ENCODE data around the gene AMBP.

AMBP gene

GRCh38 chr9:114078021-114078780 is at the start of gene AMBP:
AMBP (minus strand) TSS chr9:114078300; CDS start chr9:114078209, 91 bp downstream.
- DNase-seq (ENCODE audit: low read depth in 2 of 2): no peak

DNA sequence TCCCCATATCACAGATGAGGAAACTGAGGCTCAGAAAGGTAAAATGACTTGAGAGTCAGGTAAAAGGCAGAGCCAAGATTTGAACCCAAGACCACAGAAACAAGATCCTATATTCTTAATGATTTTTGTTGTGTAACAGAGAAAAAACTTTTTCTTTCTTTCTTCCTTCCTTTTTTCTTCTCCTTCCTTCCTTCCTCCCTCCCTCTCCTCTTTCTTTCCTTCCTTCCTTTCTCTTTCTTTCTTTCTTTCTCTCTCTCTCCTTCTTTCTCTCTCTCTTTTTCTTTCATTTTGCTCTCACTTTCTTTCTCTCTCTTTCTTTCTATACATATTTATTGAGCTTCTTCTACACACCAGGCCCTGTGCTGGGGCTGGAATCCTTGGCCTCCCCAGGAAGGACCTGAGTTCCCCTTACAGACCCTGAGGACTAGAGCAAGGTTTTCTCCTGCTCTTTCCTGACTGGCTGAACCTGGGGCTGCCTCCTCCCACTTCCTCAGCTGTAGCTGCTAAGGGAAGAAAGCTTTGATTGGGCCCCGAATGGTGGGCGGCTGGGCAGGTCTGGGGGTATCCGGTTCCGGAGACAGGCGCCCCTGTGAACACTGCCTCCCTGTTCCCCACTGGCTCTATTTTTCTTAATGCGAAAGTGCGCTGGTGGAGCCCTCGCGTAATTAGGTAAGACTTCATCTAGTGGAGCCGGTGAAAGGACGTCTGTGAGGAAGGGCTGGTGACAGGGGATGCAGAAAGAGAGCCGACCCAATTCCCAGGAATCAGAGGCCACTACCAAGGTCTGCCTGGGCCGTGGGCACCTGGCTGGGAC is 48.4 kb upstream of the AMBP start:
- no peak for DNase-seq (ENCODE audit: low read depth in 2 of 2)

DNA sequence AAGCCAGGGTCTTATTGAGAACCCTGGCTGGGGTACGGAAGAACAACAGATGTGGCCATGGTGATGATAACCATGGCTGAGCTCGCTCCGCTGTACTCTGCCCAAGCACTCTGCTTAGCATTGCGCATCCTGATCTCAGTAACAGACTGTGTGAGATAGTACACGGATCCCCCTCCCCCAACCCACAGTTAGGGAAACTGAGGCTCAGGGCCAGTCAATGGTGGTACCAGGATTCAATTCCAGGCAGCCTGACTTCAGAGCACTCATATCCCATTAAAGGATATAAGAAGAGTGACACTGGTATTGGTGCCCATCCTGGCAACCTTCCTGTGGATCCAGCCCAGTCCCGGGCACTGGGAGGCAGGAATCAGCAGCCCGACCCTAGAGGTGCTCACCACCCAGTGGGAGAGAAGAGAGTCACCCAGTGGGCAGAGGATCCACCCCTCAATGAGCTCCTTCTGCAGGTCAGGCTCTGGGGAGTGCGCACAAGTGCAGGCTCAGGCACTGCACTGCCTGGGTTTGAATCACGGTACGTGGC is 47.4 kb upstream of the AMBP start:
- no peak for DNase-seq (ENCODE audit: low read depth in 2 of 2)

- no peak for DNase-seq (ENCODE audit: low read depth in 2 of 2)
These were observed 46.8 kb upstream of the AMBP start for GRCh38 chr9:114124666-114125475.

- no peak for DNase-seq (ENCODE audit: low read depth in 2 of 2)
These were observed 46.0 kb upstream of the AMBP start for GRCh38 chr9:114124138-114124537.

DNA sequence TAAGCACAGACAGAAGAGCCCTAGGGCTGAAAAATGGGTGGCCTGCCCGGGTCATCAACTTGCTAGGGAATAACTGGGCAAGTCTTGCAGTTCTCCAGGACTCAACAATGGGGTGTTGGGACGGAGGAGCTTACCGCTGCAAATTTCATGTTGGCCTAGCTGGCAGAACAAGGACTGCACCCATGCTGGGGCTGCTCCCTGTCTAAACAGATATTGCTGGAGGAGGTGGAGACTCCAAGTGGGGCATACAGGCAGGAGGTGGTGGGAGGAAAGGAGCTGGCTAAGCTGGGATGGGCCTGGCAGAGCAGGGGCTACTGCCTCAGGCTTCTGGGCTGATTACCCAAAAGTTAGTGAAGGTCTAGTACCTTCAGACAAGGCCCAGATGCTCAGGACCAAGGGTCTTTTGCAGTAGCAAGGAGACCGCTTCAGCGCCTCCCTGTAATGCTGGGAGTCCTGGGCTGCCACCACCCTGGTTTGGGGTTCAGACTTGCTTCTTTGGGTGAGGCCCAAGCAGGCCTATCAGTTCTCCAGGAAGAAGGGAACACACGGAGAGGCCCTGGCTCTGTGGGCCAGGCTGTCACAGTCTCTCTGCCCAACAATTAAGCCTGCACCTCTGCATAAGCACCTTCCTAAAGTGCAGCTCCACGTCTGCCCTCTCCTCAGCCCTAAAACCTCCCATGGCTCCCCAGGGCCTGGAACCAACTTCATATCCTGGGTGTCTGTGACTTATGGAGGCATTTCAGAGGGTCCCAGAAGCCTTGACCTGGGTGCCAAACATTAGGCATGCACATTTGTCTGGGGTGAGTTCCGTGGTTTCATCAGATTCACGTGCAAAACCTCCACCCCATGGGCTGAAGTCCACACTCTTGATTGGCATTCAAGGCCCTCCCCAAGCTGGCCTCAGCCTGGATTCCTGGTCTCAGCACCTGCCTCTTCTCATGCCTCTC is 45.2 kb upstream of the AMBP start:
- DNase-seq (ENCODE audit: low read depth in 2 of 2): no peak

DNA sequence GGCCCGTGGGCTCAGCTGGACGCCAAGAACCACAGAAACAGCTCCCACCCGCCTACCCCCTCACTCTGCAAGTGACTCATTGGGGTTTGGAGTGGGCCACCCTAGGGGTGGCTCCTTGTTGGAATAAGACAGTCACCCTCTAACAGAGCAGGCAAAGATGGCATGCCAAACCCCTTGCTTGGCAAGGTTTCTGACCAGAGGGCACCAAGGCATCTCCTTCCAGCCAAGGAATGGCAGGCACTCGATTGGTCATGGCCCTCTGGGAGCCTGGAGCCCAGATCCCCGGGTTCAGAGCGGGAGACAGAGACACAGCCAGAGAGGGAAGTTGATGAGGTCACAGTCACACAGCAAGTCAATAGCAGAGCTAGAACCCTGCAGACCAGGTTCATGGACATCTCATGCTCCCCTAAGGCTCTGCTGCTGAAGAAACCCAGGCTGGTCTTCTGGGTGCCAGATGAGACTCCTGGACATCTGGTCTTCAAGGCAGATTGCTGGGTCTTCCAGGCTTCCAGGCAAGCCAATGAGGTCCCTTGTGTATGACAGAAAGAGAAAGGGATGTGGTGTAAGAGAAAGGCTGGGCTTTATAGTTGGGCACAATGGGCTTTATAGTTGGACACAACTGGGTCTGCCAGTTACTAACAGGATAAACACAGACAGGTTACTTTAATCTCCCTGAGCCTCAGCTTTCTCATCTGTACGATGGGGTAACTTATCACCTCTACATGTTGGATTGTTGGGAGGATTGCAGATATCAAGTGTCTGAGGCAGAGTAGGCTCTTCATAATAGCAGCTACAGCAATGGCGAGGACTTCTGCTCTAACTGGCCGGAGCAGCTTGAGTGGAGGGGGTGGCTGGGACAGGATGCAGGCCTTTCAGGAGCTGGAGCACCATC is 44.3 kb upstream of the AMBP start:
- no peak for DNase-seq (ENCODE audit: low read depth in 2 of 2)

GRCh38 chr9:114121227-114122135 is 43.4 kb upstream of the AMBP start:
- DNase-seq (ENCODE audit: low read depth in 2 of 2): no peak

- DNase-seq (ENCODE audit: low read depth in 2 of 2): no peak
These were observed 42.3 kb upstream of the AMBP start for GRCh38 chr9:114120192-114121014.

DNA sequence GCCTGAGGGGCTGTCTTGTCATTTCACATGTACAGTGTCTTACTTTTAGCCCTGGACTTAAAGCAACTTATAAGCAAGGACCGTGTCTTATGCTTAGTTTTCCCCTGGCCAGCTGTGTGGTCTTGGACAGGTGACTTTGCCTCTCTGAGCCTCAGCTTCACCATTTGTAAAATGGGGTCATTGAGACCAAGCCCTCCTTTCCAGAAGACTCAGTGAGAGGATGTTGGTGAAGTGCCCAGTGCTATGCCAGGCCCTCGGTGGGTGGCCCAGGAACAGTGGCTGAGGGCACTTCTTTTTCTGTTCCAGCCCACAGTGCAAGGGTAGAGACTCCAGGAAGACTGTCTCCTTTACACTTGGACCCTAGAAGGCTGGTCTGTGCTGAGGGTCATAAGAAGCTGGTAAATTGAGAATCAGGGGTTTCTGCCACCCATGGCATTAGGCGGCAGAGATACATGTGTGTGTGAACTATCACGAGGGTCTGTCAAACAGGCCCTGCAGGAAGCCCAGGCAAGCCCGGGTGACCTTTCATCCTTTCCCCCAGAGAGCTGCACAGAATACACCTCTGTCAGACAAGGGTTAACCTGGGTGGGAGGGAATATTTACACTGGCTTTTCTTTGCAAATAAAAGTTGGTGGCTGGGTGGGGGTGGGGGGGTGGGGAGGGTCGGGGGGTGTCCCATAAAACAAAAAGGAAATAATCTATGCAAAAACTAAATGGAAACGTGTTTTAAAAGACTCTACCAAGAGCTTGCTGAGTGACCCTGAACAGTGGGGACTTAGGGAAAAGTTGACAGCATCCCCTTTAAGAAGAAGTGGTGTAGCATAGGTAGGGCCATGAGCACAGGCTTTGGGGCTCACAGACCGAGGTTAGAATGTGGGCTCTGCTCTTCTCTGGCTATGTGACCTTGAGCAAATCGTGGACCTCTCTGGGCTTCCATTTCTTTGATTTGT is 41.4 kb upstream of the AMBP start:
- no peak for DNase-seq (ENCODE audit: low read depth in 2 of 2)

- DNase-seq (ENCODE audit: low read depth in 2 of 2): no peak
These were observed 40.1 kb upstream of the AMBP start for GRCh38 chr9:114117996-114118830.

- DNase-seq (ENCODE audit: low read depth in 2 of 2): no peak
These were observed 39.5 kb upstream of the AMBP start for GRCh38 chr9:114117614-114117995.

- no peak for DNase-seq (ENCODE audit: low read depth in 2 of 2)
These were observed 38.1 kb upstream of the AMBP start for GRCh38 chr9:114116126-114116747.

DNA sequence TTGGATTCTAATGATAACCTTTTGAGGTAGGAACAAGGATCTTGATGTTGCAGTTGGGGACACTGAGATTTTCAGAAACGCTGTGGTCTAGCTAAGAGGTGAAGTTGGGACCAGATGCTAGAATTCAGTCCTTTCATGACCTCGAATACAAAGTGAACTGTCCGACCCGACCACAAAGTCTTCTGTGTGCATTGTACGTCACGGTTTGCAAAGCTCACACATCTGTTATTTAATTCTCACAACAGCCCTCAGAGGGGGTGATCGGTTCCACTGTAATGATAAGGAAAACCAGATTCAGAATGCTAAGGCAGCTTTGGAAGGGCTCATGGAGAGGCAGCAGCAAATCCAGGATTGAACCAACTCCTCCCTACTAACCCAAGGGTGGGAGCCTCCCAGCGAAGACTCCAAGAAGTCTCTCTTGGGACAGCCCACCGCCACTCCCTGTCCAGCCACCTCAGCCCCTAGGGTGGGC is 37.6 kb upstream of the AMBP start:
- DNase-seq (ENCODE audit: low read depth in 2 of 2): no peak

DNA sequence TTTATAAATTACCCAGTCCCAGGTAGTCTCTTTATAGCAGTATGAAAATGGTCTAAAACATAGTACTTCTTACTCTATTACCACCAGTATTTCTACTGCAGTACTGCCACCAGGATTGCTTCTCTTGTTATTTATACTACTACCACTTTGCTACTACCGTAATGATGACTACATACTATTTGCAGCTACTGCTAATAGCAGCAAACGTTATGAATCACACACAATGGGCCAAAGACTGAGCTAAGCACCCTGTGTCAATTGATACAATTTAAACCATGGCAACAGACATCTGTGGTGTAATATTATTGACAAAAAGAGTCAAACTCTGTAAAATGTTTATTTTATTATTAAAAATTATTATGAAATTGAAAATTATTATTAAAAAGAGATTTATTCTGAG is 36.3 kb upstream of the AMBP start:
- DNase-seq (ENCODE audit: low read depth in 2 of 2): no peak

Data from activated CD8-positive, alpha-beta memory T cell treated with anti-CD3 and anti-CD28 coated beads for 4 hours (primary cell).